ENCODE results near the gene IDH3B. TPM values are rescaled to one million over a fixed set of nuclear protein-coding genes. Genes with fewer than 3 reads are reported as not detected.
"Not testable (repeated sequence)": the region's sequence is repeated elsewhere in the genome, so short reads cannot be mapped to it uniquely, and the experiment has no call there.

Gene IDH3B
- polyA plus RNA-seq, 2 donors: 58.8 to 89.2 TPM

- Histone ChIP-seq H3K4me3 (ENCODE audit: low read depth in 1 of 2, low read length in 2 of 2) (no peak overlapping the region), H3K4me1 (ENCODE audit: control insufficient read depth in 2 of 2, insufficient read depth in 2 of 2, low read length in 1 of 2) (peaks cover 0 to 3% of the 10 kb centered on the region in 2 donors), H3K27me3 (ENCODE audit: control insufficient read depth in 1 of 2, insufficient read depth in 2 of 2, low read length in 2 of 2) (no peaks in the 10 kb centered on the region)
These were observed 39.9 kb upstream of the IDH3B start for GRCh38 chr20:2703716-2704475.

GRCh38 chr20:2701671-2702081 is 37.7 kb upstream of the IDH3B start:
- 77 to 84% methylated on average over 5 of the region's 5 CpGs for WGBS, 2 donors
- H3K4me1 ChIP-seq (ENCODE audit: control insufficient read depth in 2 of 2, insufficient read depth in 2 of 2, low read length in 1 of 2): peaks cover 0 to 3% of the 10 kb centered on the region in 2 donors
- no peaks in the 10 kb centered on the region for H3K27me3 ChIP-seq (ENCODE audit: control insufficient read depth in 1 of 2, insufficient read depth in 2 of 2, low read length in 2 of 2)
- no peaks in the 10 kb centered on the region for H3K9me3 ChIP-seq (ENCODE audit: control insufficient read depth in 2 of 2, insufficient read depth in 1 of 2, low read depth in 1 of 2, low read length in 1 of 2)
- H3K27ac ChIP-seq (ENCODE audit: low read depth in 2 of 2, low read length in 1 of 2): no peak overlapping the region
- H3K36me3 ChIP-seq (ENCODE audit: control insufficient read depth in 2 of 2, insufficient read depth in 2 of 2, low read length in 1 of 2): no peaks in the 10 kb centered on the region
- H3K4me3 ChIP-seq (ENCODE audit: low read depth in 1 of 2, low read length in 2 of 2): no peak overlapping the region

More at GRCh38 chr20:2703716-2704475, 39.9 kb upstream of the IDH3B start:
- no peaks in the 10 kb centered on the region for H3K36me3 ChIP-seq (ENCODE audit: control insufficient read depth in 2 of 2, insufficient read depth in 2 of 2, low read length in 1 of 2)
- H3K27ac ChIP-seq (ENCODE audit: low read depth in 2 of 2, low read length in 1 of 2): no peak overlapping the region
- WGBS, 2 donors: 88 to 91% methylated on average over 8 of the region's 8 CpGs
- H3K9me3 ChIP-seq (ENCODE audit: control insufficient read depth in 2 of 2, insufficient read depth in 1 of 2, low read depth in 1 of 2, low read length in 1 of 2): no peaks in the 10 kb centered on the region

DNA sequence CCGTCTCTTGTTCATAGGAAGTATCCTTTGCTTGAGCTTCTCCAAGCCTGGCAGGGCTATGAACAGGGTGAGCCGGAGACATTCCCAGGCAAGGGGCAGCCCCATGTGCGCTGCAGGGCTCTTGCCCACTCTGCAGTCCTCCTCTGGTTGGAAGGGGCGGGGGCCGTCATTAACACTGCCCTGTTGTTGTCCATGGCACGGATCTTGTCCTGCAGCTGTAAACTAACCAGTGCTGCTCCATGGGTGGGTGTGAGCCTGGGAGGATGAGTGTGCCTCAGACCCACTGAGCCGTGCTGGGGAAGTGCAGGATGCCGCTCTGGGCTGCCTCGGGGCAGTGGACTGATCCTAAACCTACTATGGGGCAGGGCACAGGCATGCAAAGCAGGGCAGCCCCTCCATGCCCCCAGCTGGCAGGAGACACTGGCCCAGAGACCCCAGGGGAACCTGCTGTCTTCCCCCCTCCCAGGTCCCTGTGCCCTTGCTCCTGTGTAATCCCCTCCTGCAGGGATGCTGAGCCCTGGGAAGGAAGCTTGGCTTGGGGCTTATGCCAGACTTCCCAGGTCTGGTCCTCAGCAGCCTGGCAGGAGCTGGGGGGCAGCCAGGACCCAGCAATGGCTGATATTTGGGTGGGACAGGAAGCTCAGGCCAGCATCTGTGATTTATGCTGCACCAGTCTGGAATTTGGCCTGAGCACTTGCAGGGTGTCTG is 37.1 kb upstream of the IDH3B start:
- Histone ChIP-seq H3K4me3 (ENCODE audit: low read depth in 1 of 2, low read length in 2 of 2) (no peak overlapping the region), H3K4me1 (ENCODE audit: control insufficient read depth in 2 of 2, insufficient read depth in 2 of 2, low read length in 1 of 2) (no peaks in the 10 kb centered on the region), H3K27ac (ENCODE audit: low read depth in 2 of 2, low read length in 1 of 2) (no peak overlapping the region), H3K27me3 (ENCODE audit: control insufficient read depth in 1 of 2, insufficient read depth in 2 of 2, low read length in 2 of 2) (no peaks in the 10 kb centered on the region), H3K9me3 (ENCODE audit: control insufficient read depth in 2 of 2, insufficient read depth in 1 of 2, low read depth in 1 of 2, low read length in 1 of 2) (no peaks in the 10 kb centered on the region), H3K36me3 (ENCODE audit: control insufficient read depth in 2 of 2, insufficient read depth in 2 of 2, low read length in 1 of 2) (no peaks in the 10 kb centered on the region)
- 71 to 81% methylated on average over 9 of the region's 9 CpGs for WGBS, 2 donors

DNA sequence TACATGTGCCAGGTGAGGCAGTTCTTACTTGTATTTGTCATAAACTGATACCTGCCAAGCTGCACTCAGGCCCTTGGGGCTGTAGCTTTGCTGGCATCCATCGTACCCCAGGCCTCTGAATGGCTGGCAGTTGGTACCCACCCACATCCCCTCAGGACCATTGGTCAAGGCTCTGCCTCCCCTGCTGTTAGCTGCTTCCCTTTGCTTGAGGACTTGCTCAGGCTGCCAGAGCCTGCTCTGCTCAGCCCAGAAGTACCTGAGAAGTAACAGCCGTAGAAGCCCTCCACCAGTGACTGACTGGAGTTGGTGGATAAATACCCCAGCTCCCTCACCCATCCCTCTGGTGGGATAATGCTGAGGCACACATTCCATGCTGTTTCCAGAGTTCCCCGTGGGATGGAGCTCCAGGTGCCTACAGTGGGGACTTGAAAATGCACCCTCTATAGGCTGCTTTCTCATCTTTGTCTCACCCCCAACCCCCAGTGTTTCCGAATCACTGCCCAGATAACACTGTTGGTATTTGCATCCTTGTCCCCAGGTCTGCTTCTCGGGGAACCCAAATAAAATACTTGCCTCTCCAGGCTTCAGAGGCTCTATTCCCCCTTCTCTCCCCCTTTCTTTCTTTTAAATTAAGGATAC is 35.9 kb upstream of the IDH3B start:
- no peaks in the 10 kb centered on the region for H3K27me3 ChIP-seq (ENCODE audit: control insufficient read depth in 1 of 2, insufficient read depth in 2 of 2, low read length in 2 of 2)
- H3K4me3 ChIP-seq (ENCODE audit: low read depth in 1 of 2, low read length in 2 of 2): no peak overlapping the region
- H3K4me1 ChIP-seq (ENCODE audit: control insufficient read depth in 2 of 2, insufficient read depth in 2 of 2, low read length in 1 of 2): no peaks in the 10 kb centered on the region
- H3K36me3 ChIP-seq (ENCODE audit: control insufficient read depth in 2 of 2, insufficient read depth in 2 of 2, low read length in 1 of 2): no peaks in the 10 kb centered on the region
- no peak overlapping the region for H3K27ac ChIP-seq (ENCODE audit: low read depth in 2 of 2, low read length in 1 of 2)
- WGBS, 2 donors: 69 to 71% methylated on average over 5 of the region's 5 CpGs
- H3K9me3 ChIP-seq (ENCODE audit: control insufficient read depth in 2 of 2, insufficient read depth in 1 of 2, low read depth in 1 of 2, low read length in 1 of 2): no peaks in the 10 kb centered on the region

GRCh38 chr20:2698912-2699311 is 34.9 kb upstream of the IDH3B start:
- H3K9me3 ChIP-seq (ENCODE audit: control insufficient read depth in 2 of 2, insufficient read depth in 1 of 2, low read depth in 1 of 2, low read length in 1 of 2): no peaks in the 10 kb centered on the region
- peaks cover 0 to 4% of the 10 kb centered on the region in 2 donors for H3K27me3 ChIP-seq (ENCODE audit: control insufficient read depth in 1 of 2, insufficient read depth in 2 of 2, low read length in 2 of 2)
- no peak overlapping the region for H3K4me3 ChIP-seq (ENCODE audit: low read depth in 1 of 2, low read length in 2 of 2)
- no peaks in the 10 kb centered on the region for H3K36me3 ChIP-seq (ENCODE audit: control insufficient read depth in 2 of 2, insufficient read depth in 2 of 2, low read length in 1 of 2)
- H3K27ac ChIP-seq (ENCODE audit: low read depth in 2 of 2, low read length in 1 of 2): no peak overlapping the region
- peaks cover 0 to 3% of the 10 kb centered on the region in 2 donors for H3K4me1 ChIP-seq (ENCODE audit: control insufficient read depth in 2 of 2, insufficient read depth in 2 of 2, low read length in 1 of 2)
- 77 to 82% methylated on average over 4 of the region's 4 CpGs for WGBS, 2 donors

DNA sequence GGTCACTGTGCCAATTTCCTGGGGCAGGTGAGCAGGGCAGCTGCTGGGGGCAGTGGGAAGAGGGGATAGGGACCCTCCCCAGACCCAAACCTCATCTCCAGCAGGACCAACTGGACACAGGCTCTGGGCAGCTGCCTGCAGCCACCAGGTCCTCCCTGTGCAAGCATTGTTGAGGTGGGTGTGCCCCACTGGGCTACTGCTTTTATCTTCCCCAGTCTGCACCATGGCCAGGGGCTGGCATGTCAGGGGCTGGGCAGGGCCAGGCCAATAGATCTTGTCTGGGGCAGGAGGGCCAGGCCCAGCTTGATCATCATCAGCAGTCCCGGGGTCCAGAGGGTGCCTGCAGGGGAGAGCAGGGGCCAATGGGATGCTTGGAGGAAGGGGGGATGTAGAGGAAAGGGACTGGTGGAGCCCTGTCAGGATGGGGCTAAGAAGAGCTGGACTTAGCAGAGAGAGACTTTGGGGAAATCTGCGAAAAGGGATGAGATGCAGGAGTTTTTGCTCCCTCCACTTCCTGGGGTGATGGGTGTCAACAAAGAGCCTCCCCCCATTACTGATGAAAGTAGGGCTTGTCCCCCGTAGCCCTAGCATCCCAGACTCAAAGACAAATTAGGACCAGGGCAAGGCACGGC is 34.3 kb upstream of the IDH3B start:
- Histone ChIP-seq H3K27me3 (ENCODE audit: control insufficient read depth in 1 of 2, insufficient read depth in 2 of 2, low read length in 2 of 2) (peaks cover 0 to 4% of the 10 kb centered on the region in 2 donors), H3K9me3 (ENCODE audit: control insufficient read depth in 2 of 2, insufficient read depth in 1 of 2, low read depth in 1 of 2, low read length in 1 of 2) (no peaks in the 10 kb centered on the region), H3K4me1 (ENCODE audit: control insufficient read depth in 2 of 2, insufficient read depth in 2 of 2, low read length in 1 of 2) (peaks cover 5 to 6% of the 10 kb centered on the region in 2 donors), H3K4me3 (ENCODE audit: low read depth in 1 of 2, low read length in 2 of 2) (no peak overlapping the region), H3K27ac (ENCODE audit: low read depth in 2 of 2, low read length in 1 of 2) (no peak overlapping the region), H3K36me3 (ENCODE audit: control insufficient read depth in 2 of 2, insufficient read depth in 2 of 2, low read length in 1 of 2) (no peaks in the 10 kb centered on the region)
- WGBS, 2 donors: 77 to 84% methylated on average over 4 of the region's 4 CpGs

- H3K27ac ChIP-seq (ENCODE audit: low read depth in 2 of 2, low read length in 1 of 2): no peak overlapping the region
- 53 to 62% methylated on average over 3 of the region's 3 CpGs for WGBS, 2 donors
- H3K27me3 ChIP-seq (ENCODE audit: control insufficient read depth in 1 of 2, insufficient read depth in 2 of 2, low read length in 2 of 2): peaks cover 0 to 4% of the 10 kb centered on the region in 2 donors
- peaks cover 6% of the 10 kb centered on the region in 2 donors for H3K4me1 ChIP-seq (ENCODE audit: control insufficient read depth in 2 of 2, insufficient read depth in 2 of 2, low read length in 1 of 2)
- H3K9me3 ChIP-seq (ENCODE audit: control insufficient read depth in 2 of 2, insufficient read depth in 1 of 2, low read depth in 1 of 2, low read length in 1 of 2): no peaks in the 10 kb centered on the region
- H3K4me3 ChIP-seq (ENCODE audit: low read depth in 1 of 2, low read length in 2 of 2): no peak overlapping the region
- no peaks in the 10 kb centered on the region for H3K36me3 ChIP-seq (ENCODE audit: control insufficient read depth in 2 of 2, insufficient read depth in 2 of 2, low read length in 1 of 2)
These were observed 33.8 kb upstream of the IDH3B start for GRCh38 chr20:2697768-2698167.

- Histone ChIP-seq H3K27me3 (ENCODE audit: control insufficient read depth in 1 of 2, insufficient read depth in 2 of 2, low read length in 2 of 2) (peaks cover 0 to 4% of the 10 kb centered on the region in 2 donors), H3K27ac (ENCODE audit: low read depth in 2 of 2, low read length in 1 of 2) (no peak overlapping the region), H3K9me3 (ENCODE audit: control insufficient read depth in 2 of 2, insufficient read depth in 1 of 2, low read depth in 1 of 2, low read length in 1 of 2) (no peaks in the 10 kb centered on the region), H3K4me1 (ENCODE audit: control insufficient read depth in 2 of 2, insufficient read depth in 2 of 2, low read length in 1 of 2) (peaks cover 6% of the 10 kb centered on the region in 2 donors), H3K4me3 (ENCODE audit: low read depth in 1 of 2, low read length in 2 of 2) (no peak overlapping the region), H3K36me3 (ENCODE audit: control insufficient read depth in 2 of 2, insufficient read depth in 2 of 2, low read length in 1 of 2) (no peaks in the 10 kb centered on the region)
- WGBS, 2 donors: 90 to 91% methylated on average over 9 of the region's 9 CpGs
These were observed 32.6 kb upstream of the IDH3B start for GRCh38 chr20:2696646-2697045.

DNA sequence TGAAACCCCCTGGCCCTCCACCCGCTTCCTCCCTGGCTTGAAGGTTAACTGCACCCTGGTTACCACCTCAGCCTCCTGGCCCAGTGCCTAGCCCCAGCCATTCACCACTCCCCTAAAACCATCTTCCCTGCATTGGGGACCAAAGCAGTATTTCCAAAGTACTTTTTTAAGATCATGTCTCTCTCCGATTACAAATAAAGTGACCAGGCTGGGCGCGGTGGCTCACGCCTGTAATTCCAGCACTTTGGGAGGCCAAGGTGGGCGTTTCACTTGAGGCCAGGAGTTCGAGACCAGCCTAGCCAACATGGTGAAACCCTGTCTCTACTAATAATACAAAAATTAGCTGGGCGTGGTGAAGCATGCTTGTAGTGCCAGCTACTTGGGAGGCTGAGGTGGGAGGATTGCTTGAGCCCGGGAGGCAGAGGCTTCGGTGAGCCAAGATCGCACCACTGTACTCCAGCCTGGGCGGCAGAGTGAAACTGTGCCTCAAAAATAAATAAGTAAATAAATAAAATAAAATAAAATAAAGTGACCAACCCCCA is 32.0 kb upstream of the IDH3B start:
- not testable (repeated sequence) for H3K27me3 ChIP-seq (ENCODE audit: control insufficient read depth in 1 of 2, insufficient read depth in 2 of 2, low read length in 2 of 2); H3K9me3 ChIP-seq (ENCODE audit: control insufficient read depth in 2 of 2, insufficient read depth in 1 of 2, low read depth in 1 of 2, low read length in 1 of 2); H3K4me1 ChIP-seq (ENCODE audit: control insufficient read depth in 2 of 2, insufficient read depth in 2 of 2, low read length in 1 of 2); H3K36me3 ChIP-seq (ENCODE audit: control insufficient read depth in 2 of 2, insufficient read depth in 2 of 2, low read length in 1 of 2); H3K4me3 ChIP-seq (ENCODE audit: low read depth in 1 of 2, low read length in 2 of 2); H3K27ac ChIP-seq (ENCODE audit: low read depth in 2 of 2, low read length in 1 of 2)
- 94 to 96% methylated on average over 12 of the region's 12 CpGs for WGBS, 2 donors
